Epithelial cell of proximal tubule (primary cell): ENCODE results near the gene C5AR1. TPM values are rescaled to one million over a fixed set of nuclear protein-coding genes. Genes with fewer than 3 reads are reported as not detected.

Experiments used
- DNase-seq: peaks from one replicate; pipeline ENCODE4 v3.0.0-alpha.2; 2011; ENCODE audit warnings: low read depth
- H3K4me3 ChIP-seq: 2 replicates; pipeline ENCODE4 v1.5.1; 2011; ENCODE audit warnings: low read depth, mild to moderate bottlenecking, low read length
- total RNA-seq: library from RNA; depleted of rRNA; stranded (reverse); fragments of >200 nt; gene quantifications from 2 replicates; pipeline ENCODE4 v1.2.3, GENCODE V29; 2015
- TF ChIP-seq, protein P1 (sequence below): conservative IDR thresholded peaks from 2 replicates; pipeline ENCODE4 v1.5.1; 2012; ENCODE audit warnings: low read depth, mild to moderate bottlenecking, low read length

The C5AR1 gene
- total RNA-seq, 1 donor from 2014 or later = not detected

DNA sequence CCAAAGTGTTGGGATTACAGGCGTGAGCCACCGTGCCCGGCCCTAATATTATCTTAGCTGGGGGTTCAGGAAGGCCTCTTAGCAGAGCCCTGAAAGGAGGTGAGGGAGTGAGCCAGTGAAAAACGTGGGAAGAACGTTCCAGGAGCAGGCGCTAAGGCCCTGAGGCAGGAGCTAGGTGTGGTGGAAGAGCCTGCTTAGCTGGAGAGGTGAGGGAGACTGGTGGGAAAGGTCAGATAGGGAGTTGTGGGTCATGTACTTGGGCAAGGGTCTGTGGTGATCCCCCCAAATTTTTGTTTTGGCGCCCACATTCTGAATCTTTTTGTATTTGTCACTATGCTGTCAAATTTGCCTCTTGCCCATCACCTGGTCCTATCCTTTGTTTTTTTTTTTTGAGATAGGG, 40.1 kb upstream of the C5AR1 start:
- TF ChIP-seq, protein P1, sequence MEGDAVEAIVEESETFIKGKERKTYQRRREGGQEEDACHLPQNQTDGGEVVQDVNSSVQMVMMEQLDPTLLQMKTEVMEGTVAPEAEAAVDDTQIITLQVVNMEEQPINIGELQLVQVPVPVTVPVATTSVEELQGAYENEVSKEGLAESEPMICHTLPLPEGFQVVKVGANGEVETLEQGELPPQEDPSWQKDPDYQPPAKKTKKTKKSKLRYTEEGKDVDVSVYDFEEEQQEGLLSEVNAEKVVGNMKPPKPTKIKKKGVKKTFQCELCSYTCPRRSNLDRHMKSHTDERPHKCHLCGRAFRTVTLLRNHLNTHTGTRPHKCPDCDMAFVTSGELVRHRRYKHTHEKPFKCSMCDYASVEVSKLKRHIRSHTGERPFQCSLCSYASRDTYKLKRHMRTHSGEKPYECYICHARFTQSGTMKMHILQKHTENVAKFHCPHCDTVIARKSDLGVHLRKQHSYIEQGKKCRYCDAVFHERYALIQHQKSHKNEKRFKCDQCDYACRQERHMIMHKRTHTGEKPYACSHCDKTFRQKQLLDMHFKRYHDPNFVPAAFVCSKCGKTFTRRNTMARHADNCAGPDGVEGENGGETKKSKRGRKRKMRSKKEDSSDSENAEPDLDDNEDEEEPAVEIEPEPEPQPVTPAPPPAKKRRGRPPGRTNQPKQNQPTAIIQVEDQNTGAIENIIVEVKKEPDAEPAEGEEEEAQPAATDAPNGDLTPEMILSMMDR = no peak
- H3K4me3 ChIP-seq = no peak overlapping the region
- no peak for DNase-seq

DNA sequence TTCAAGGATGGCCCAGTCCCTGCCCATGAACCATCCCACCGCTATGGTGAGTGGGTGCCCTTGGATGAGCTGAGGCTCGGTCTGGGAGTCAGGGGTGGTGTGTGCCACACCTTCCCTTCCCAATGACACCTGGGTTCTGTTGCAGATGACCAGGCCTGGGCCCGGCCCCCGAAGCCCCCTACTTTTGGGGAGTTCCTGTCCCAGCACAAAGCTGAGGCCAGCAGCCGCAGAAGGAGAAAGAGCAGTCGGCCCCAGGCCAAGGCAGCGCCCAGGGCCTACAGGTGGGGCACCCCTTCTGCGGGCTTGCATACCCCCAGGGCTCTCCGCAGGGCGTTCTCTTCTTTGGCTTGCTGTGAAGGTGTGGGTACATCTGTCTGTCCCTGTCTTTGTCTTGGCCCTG, 39.3 kb upstream of the C5AR1 start:
- no peak overlapping the region for H3K4me3 ChIP-seq
- DNase-seq = no peak
- TF ChIP-seq, protein P1 = no peak

DNA sequence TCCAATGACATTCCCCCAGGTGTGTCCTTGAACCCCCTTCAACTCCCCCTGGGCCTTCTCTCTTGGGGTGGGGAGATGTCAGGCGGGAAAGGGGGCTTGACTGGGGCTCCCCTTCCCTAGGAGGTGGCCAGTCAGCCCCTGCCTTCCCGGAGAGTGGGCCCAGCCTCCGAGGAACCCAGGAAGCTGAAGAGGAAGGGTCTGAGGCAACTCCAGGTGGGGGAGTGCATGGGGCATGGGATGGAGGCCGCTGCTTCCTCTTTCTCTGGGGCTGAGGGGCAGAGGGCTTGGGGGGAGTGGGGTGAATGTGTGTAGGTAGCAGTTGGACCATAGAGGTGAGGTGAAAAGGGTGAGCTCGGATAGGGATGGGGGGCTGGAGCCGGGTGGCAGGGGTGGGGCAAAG, 37.7 kb upstream of the C5AR1 start:
- DNase-seq = no peak
- H3K4me3 ChIP-seq = no peak overlapping the region
- TF ChIP-seq, protein P1 = no peak

DNA sequence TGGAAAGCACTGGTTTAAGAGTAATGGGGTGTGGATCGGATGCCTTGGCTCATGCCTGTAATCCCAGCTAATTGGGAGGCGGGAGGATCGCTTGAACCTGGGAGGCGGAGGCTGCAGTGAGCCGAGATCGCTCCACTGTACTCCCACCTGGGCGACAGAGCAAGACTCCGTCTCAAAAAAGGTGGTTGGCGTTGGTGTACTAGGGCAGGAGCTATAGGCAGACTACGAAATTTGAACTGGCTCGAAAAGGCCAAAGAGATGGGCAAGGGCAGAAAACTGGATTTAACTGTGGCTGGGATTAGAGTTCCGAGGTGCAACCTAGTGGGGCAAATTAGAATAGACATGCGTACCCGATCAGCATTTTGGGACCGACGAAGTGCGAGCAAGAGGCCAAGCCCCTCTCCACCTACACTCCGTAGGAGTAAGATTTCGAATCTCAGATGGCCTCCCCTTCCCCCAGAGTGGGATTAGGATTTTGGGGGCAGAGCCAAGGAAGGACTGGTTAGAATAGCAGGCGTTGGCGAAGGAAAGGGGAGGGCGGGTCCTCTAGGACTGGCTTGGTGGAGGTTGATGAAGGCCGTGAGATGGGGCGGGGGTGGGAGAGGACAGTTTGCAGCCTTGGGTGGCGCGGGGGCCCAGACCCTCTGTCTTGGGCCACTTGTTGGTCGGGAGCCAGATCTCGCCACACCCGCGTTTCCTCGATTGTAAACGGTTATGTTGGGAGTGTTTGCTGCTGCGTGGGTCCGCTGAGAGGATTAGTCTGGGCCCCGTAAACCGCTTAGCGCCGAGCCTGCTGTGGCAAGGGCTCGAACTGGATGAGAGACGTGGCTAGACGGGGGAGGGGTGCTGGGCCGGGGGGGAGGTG, 37.0 kb upstream of the C5AR1 start:
- TF ChIP-seq, protein P1 = no peak
- no peak for DNase-seq
- H3K4me3 ChIP-seq = peak overlapping the region; percentile 89

DNA sequence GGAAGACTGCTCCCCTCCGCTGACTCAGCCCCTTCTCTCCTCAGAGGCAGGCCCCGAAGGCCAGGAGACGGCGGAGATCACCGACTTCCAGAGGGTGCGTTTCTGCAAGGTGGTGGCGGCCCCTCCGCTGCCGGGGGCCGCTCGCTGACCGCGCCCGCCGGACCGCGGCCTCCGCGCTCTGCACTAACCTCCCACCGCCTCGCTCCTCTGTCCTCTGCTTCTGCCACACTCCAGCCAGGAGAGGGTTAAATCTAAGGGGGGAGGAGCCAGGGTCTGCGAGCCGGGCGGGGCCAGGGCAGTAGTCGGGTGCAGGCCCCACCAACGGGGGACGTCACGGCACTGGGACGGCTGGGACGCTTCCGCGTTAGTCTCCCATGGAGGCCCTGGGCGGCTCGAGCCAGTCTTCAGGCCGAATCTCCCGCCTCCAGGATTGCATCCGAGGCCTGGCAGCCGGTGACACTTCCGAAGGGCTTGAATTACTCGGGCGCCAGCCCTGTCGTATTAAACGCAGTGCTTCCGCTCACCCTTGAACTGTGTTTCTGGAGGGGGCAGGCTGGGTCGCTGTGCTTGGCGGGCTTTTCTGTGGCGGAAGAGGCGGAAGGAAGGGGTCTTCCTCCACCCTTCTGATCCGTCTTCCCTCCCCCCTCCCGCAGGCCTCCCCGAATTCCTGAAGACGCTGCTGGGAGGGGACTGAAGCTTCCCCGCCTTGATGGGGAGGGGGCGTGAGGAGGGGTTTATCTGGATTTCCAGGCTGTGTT, 36.2 kb upstream of the C5AR1 start:
- DNase-seq = no peak
- H3K4me3 ChIP-seq = peak overlapping the region; percentile 89
- TF ChIP-seq, protein P1 = no peak

DNA sequence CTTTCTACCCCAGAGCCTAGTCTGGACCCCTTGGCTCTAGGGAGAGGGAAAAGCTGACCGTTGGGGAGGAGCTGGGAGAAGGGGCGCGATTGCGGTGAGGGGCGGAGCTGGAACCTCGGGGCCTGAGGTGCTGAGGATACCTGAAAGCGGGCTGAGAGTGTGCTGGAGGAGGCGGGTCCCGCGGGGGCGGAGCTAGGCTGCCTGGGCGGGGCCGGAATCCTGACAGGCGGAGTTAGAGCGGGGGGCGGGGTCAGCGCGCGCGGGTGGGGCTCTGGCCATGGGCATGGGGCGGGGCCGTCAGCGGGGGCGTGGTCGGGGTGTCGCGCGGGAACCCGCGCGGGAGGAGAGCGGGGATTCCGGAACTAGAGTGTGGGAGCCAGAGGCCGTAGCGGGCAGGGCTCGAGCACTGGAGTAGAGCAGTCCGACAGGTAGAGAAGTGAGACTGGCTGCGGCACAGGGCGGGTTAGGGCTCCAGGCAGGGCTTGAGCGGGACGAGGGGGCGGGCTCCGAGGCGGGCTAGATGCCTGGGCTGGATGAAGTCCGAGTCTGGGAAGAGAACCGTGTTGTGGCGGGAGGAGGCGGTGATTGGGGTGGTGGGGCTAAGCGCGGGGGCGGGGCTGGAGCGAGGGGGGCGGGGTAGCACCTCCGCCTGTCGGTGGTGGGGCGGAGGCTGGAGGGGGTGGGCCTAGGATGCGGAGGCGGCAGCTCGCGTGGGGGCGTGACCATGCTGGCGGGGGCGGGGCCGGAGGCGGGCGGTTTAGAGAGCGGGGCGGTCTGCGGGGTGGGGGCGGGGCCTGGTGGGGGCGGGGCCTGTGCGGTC, 35.4 kb upstream of the C5AR1 start, which contains the start of gene INAFM1:
INAFM1 (plus strand) TSS at position 815 of the 820 bp plus-strand sequence. CDS start 35 bp downstream, outside the sequence.
- H3K4me3 ChIP-seq = peak within 1 kb of the TSS; percentile 89
- TF ChIP-seq, protein P1 = no peak
- DNase-seq = no peak
